Stimulated activated CD8-positive, alpha-beta memory T cell treated with anti-CD3 and anti-CD28 coated beads, Interleukin-4, amount 100 ng/mL, for 24 hours (primary cell): ENCODE data around the gene ZMAT5.
"Not testable (repeated sequence)": the region's sequence is repeated elsewhere in the genome, so short reads cannot be mapped to it uniquely, and the experiment has no call there.

ENCODE experiments used
- DNase-seq: peaks from one replicate; pipeline ENCODE4 v3.0.0-alpha.2; 2020; ENCODE audit warnings: low read depth

ZMAT5 gene

GRCh38 chr22:29786031-29786430 lies 19.2 kb upstream of the ZMAT5 start:
- DNase-seq: no peak

GRCh38 chr22:29784451-29785361 lies 17.9 kb upstream of the ZMAT5 start:
- no peak for DNase-seq

GRCh38 chr22:29782061-29782845 lies 15.4 kb upstream of the ZMAT5 start:
- no peak for DNase-seq

GRCh38 chr22:29780748-29781676 lies 14.2 kb upstream of the ZMAT5 start:
- DNase-seq: no peak

- no peak for DNase-seq
These were observed 13.4 kb upstream of the ZMAT5 start for GRCh38 chr22:29780220-29780619.

GRCh38 chr22:29773233-29773632 lies 6.4 kb upstream of the ZMAT5 start:
- no peak for DNase-seq

- no peak for DNase-seq
These were observed 5.4 kb upstream of the ZMAT5 start for GRCh38 chr22:29772170-29772641.

- DNase-seq: no peak
These were observed 3.0 kb upstream of the ZMAT5 start for GRCh38 chr22:29769723-29770321.

GRCh38 chr22:29768052-29768693 lies 1.4 kb upstream of the ZMAT5 start:
- DNase-seq: no peak

GRCh38 chr22:29767171-29768051 lies 604 bp upstream of the ZMAT5 start, which contains the start of gene UQCR10:
Gene UQCR10, plus strand, starts transcription at chr22:29767369. Its CDS starts 30 bp downstream, at chr22:29767399.
- peak; percentile 91 for DNase-seq

GRCh38 chr22:29765905-29766631 lies 739 bp downstream of the ZMAT5 start:
- no peak for DNase-seq

GRCh38 chr22:29762263-29762662 lies 4.5 kb downstream of the ZMAT5 start:
- DNase-seq: no peak

GRCh38 chr22:29758959-29759358 lies 7.8 kb downstream of the ZMAT5 start:
- DNase-seq: no peak

- no peak for DNase-seq
These were observed 8.7 kb downstream of the ZMAT5 start for GRCh38 chr22:29758068-29758622.

GRCh38 chr22:29757096-29757495 lies 9.7 kb downstream of the ZMAT5 start:
- DNase-seq: no peak

- no peak for DNase-seq
These were observed 10.5 kb downstream of the ZMAT5 start for GRCh38 chr22:29756341-29756740.

GRCh38 chr22:29755889-29756288 lies 10.9 kb downstream of the ZMAT5 start:
- DNase-seq: no peak

- DNase-seq: not testable (repeated sequence)
These were observed 12.0 kb downstream of the ZMAT5 start for GRCh38 chr22:29754658-29755395.
